ENCODE results near the gene AHNAK2.

DNA sequence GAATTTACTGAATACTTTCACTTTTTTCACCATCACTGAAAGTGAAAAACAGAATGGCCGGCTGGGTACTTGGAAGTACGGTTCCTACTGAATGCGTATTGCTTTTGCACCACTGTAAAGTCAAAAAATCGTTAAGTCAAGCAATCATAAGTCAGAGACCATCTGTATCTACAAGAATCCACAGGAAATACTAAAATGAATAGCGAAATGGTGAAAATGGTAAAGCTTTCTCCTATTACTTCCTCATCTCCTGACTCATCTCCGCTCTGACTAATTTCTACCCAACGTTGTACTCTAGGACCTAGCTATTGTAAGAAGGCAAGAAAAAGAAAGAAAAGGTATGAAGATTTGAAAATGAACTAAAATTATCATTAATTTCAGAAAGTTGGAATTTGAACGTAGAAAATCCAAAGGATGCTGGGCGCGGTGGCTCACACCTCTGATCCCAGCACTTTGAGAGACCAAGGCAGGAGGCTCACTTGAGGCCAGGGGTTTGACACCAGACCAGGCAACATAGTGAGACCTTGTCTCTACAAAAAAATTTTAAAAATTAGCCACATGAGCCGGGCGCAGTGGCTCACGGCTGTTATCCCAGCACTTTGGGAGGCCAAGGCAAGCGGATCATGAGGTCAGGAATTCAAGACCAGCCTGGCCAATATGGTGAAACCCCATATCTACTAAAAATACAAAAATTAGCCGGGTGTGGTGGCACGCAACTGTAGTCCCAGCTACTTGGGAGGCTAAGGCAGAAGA lies 48.0 kb upstream of the AHNAK2 start:
- no peak for TF ChIP-seq POLR2A (IDR thresholded peaks at IDR 0.05)
- no peak for TF ChIP-seq CTCF (IDR thresholded peaks at IDR 0.05)

Measured in Peyer's patch (tissue), 4 donors.